AG10803 (cell line): ENCODE results near the gene CHRNB4.

Source experiments
- DNase-seq: peaks from one replicate; pipeline ENCODE4 v3.0.0; 2010; ENCODE audit warnings: low read depth
- H3K4me3 ChIP-seq: 2 replicates; pipeline ENCODE4 v1.5.1; 2011; ENCODE audit warnings: mild to moderate bottlenecking, low read length, control low read depth
- CTCF ChIP-seq: conservative IDR thresholded peaks from 2 replicates; pipeline ENCODE4 v1.5.1; 2011; ENCODE audit warnings: mild to moderate bottlenecking, low read length, control low read depth, inconsistent platforms

CHRNB4 gene

DNA sequence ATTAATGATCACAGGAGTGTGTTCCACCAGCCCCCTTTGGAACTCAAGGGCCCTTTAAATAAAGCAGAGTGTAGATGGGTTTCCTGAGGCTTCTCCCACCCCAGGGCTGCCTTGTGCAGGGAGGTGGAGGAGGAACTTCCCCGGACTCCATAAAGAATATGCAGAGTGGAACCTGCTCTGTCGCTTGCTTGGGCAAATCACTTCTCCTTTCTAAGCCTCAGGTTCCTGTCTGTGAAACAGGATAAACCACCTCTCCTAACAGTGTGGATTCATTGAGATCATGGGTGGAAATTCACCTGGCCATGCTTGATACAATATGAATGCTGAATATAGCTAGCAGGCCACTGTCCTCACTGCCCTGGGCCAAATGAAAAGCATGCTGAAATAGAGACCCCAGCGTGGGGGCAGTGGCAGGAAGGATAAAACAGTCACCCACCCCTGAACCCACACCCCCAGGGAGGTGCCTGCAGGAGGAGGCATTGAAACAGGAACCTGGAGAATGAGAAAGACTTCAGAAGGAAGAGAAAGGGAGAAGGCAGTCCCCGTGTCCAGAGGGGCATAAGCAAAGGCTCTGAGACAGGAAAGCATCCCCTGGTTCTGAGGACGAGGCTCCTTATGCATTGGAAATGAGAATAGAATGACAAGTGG is 41.1 kb upstream of the CHRNB4 start:
- no peak for TF ChIP-seq CTCF
- DNase-seq = no peak
- H3K4me3 ChIP-seq = no peak overlapping the region

- no peak for DNase-seq
- H3K4me3 ChIP-seq = no peak overlapping the region
- no peak for TF ChIP-seq CTCF
Measured at GRCh38 chr15:78681281-78682003, 40.4 kb upstream of the CHRNB4 start.

- DNase-seq = no peak
- H3K4me3 ChIP-seq = no peak overlapping the region
- no peak for TF ChIP-seq CTCF
Measured at GRCh38 chr15:78680431-78681075, 39.5 kb upstream of the CHRNB4 start.

DNA sequence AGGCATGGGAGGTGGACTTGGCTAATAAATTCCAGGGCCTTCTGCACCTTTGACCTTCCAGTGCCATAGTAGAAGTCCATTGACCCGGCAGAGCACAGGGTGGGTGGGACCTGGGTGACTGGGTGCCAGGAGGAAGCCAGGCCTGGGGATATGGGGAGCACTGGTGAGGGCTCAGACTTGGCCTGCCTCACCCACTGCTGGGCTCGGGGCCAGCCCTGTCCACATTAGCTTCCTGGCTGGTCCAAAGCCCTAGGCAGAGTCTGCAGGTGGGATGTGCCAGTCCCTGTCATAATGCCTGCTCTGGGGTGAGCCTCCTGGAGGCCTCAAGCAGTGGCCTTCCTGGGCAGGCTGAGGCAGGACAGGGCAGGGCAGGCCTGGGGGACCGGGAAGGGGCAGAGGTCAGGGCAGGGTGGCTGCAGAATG is 38.1 kb upstream of the CHRNB4 start:
- TF ChIP-seq CTCF = no peak
- DNase-seq = no peak
- no peak overlapping the region for H3K4me3 ChIP-seq

GRCh38 chr15:78676424-78677110 is 35.6 kb upstream of the CHRNB4 start:
- TF ChIP-seq CTCF = no peak
- no peak overlapping the region for H3K4me3 ChIP-seq
- no peak for DNase-seq

GRCh38 chr15:78675617-78676360 is 34.8 kb upstream of the CHRNB4 start:
- TF ChIP-seq CTCF = no peak
- no peak overlapping the region for H3K4me3 ChIP-seq
- DNase-seq = no peak
